Transverse colon (tissue), 4 donors: ENCODE measurements around the gene AFF1. TPM values are rescaled to one million over a fixed set of nuclear protein-coding genes. Genes with fewer than 3 reads are reported as not detected.

Experiments
- DNase-seq: peaks from one replicate; pipeline ENCODE4 v3.0.0-alpha.2; 2019
- H3K27ac ChIP-seq, 4 donors: fragments of 200-600 bp; sonication (generic); 2 replicates each; pipeline ENCODE4 v1.5.1; 2016 to 2018; ENCODE audit warnings: inconsistent platforms in 4 of 4
- H3K27me3 ChIP-seq: fragments of 200-600 bp; sonication (generic); 2 replicates; pipeline ENCODE4 v1.5.1; 2017; ENCODE audit warnings: inconsistent platforms
- H3K36me3 ChIP-seq, 4 donors: fragments of 200-600 bp; sonication (generic); 2 replicates each; pipeline ENCODE4 v1.5.1; 2017 to 2019; ENCODE audit warnings: inconsistent platforms in 4 of 4
- H3K4me1 ChIP-seq, 4 donors: fragments of 200-600 bp; sonication (generic); 2 replicates each; pipeline ENCODE4 v1.5.1; 2017 to 2020; ENCODE audit warnings: inconsistent platforms in 4 of 4
- H3K4me3 ChIP-seq, 4 donors: fragments of 200-600 bp; sonication (generic); 1 replicate in 1 of 4; 2 replicates in 3 of 4; pipeline versions ENCODE4 v1.5.1 to v1.6.1; 2017 to 2019; ENCODE audit warnings: inconsistent platforms in 4 of 4
- H3K9me3 ChIP-seq, 2 donors: fragments of 200-600 bp; sonication (generic); 2 replicates each; pipeline ENCODE4 v1.5.1; 2017 to 2019; ENCODE audit warnings: inconsistent platforms in 2 of 2
- CTCF ChIP-seq, 5 experiments: fragments of 200-600 bp in 3 of 5; fragments of 450-650 bp in 2 of 5; sonication (generic) in 3 of 5; IDR thresholded peaks; 1 replicate in 2 of 5; 2 replicates in 3 of 5; pipeline ENCODE4 v1.5.1; 2016 to 2017; ENCODE audit warnings: antibody characterized with exemption in 5 of 5, inconsistent platforms in 3 of 5, mild to moderate bottlenecking in 2 of 5, moderate library complexity in 1 of 5
- EP300 ChIP-seq: sonication (generic); formaldehyde crosslinking; IDR thresholded peaks from one replicate; pipeline ENCODE4 v1.6.1; 2017; ENCODE audit warnings: antibody characterized with exemption, low read depth
- POLR2A ChIP-seq: fragments of 450-650 bp; IDR thresholded peaks from one replicate; pipeline ENCODE4 v1.6.1; 2016; ENCODE audit warnings: antibody characterized with exemption, mild to moderate bottlenecking, moderate library complexity
- POLR2AphosphoS5 ChIP-seq, 3 donors: sonication (generic); formaldehyde crosslinking; IDR thresholded peaks; one replicate each; pipeline ENCODE4 v1.6.1; 2016; ENCODE audit warnings: antibody characterized with exemption in 3 of 3
- WGBS, 2 donors: methylation state at CpG; one replicate each; pipeline ENCODE4 v1.1.5; 2018; ENCODE audit warnings: low coverage in 1 of 2; 5-methylcytosine and 5-hydroxymethylcytosine counted together
- in situ Hi-C, 4 donors: fragments of 200-750 bp; cut with MboI; loops; one replicate each; pipeline versions ENCODE4 v1.15.0 to v1.15.1; 2017; ENCODE audit warnings: low sequenced_read_pairs in 3 of 4, low pct_ligation_motif_present in 1 of 4, low pct_unique_long_range_greater_than_20kb in 1 of 4
- intact Hi-C: fragments of 100-400 bp; cut with DNase I; formaldehyde crosslinking; loops from one replicate; pipeline ENCODE4 v1.15.1; 2023; ENCODE audit warnings: low total_unique reads
- total RNA-seq, 4 donors: library from RNA; depleted of rRNA; stranded (reverse); fragments of >200 nt; gene quantifications; one replicate each; pipeline ENCODE4 v1.1.0, GENCODE V29; 2016

The AFF1 gene
- total RNA-seq, 4 donors from 2014 or later, result 77.1 to 151 (median 97.0) TPM

DNA sequence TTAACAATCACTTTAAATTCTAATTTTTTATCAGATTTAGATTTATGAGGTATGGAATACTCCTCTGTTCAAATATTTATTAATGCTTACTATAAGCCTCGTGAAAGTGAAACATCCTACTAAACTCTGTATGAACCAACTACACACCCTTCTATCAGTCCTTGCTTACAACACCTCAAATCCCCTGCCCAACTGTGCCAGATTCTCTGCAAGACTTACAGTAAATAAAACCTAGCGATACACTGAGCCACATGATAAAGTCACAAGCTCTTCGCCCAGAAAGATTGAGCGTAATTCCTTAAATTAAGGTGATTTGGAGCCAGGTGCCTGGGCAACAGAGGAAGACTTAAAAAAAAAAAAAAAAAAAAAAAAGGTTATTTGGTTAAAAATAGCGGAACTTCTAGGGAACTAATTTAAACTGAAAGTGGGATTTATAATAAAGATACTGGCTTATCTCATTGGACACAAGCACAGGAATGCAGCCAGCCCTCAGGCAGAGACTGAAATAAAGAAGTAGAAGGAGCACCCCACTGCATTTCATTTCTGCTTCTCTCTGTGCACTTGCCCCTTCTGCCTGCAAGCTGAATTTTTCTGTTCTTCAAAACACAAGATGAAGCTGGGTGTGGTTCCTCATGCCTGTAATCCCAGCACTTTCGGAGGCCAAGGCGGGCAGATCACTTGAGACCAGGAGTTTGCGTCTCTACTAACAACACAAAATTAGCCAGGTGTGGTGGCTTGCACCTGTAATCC is 25.1 kb upstream of the AFF1 start:
- in situ Hi-C loops, result loop anchor here in 3 of 4 donors (25.0 kb wide), 1 partner anchor 328 kb away; no protein-coding TSS in a partner anchor
- no peak overlapping the region for H3K4me3 ChIP-seq
- 82 to 92% methylated on average over 8 of the region's 8 CpGs for WGBS, 2 donors
- no peak overlapping the region for H3K27ac ChIP-seq
- intact Hi-C loops, result no loop called here
- peaks cover 0 to 19% (median 0%) of the 10 kb centered on the region in 4 donors for H3K4me1 ChIP-seq
- H3K36me3 ChIP-seq, result no peaks in the 10 kb centered on the region
- H3K9me3 ChIP-seq, result no peaks in the 10 kb centered on the region
- DNase-seq, result no peak
- no peak for TF ChIP-seq POLR2AphosphoS5 (IDR thresholded peaks at IDR 0.05)
- no peak for TF ChIP-seq POLR2A
- H3K27me3 ChIP-seq, result no peaks in the 10 kb centered on the region

DNA sequence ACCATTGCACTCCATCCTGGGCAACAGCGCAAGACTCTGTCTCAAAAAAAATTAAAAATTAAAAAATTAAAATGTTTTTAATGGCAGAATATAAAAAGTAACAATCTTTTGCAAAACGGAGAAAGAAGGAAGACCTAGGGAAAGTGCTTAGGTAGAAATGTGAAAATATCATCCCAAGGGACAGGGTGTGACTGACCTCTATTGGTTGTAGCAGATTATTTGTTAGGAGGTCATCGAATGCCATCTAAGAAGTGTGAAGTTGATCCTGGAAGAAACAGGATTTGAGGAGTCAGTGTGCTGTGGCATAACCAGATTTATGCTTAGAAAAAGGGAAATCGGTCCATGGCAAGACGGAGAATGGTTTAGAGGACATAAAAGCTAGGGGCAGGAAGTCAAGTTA is 24.4 kb upstream of the AFF1 start:
- Histone ChIP-seq H3K9me3 (no peaks in the 10 kb centered on the region), H3K36me3 (no peaks in the 10 kb centered on the region), H3K4me1 (peaks cover 0 to 17% (median 0%) of the 10 kb centered on the region in 4 donors), H3K27ac (no peak overlapping the region), H3K4me3 (no peak overlapping the region), H3K27me3 (no peaks in the 10 kb centered on the region)
- in situ Hi-C loops (loop anchor here in 3 of 4 donors (25.0 kb wide), 1 partner anchor 327 kb away; no protein-coding TSS in a partner anchor), intact Hi-C loops (no loop called here)
- TF ChIP-seq POLR2A (no peak), CTCF (IDR thresholded peaks at IDR 0.05) (no peak)
- DNase-seq, result no peak
- WGBS, 2 donors, result 64 to 84% methylated on average over 4 to 5 of the region's 5 CpGs

DNA sequence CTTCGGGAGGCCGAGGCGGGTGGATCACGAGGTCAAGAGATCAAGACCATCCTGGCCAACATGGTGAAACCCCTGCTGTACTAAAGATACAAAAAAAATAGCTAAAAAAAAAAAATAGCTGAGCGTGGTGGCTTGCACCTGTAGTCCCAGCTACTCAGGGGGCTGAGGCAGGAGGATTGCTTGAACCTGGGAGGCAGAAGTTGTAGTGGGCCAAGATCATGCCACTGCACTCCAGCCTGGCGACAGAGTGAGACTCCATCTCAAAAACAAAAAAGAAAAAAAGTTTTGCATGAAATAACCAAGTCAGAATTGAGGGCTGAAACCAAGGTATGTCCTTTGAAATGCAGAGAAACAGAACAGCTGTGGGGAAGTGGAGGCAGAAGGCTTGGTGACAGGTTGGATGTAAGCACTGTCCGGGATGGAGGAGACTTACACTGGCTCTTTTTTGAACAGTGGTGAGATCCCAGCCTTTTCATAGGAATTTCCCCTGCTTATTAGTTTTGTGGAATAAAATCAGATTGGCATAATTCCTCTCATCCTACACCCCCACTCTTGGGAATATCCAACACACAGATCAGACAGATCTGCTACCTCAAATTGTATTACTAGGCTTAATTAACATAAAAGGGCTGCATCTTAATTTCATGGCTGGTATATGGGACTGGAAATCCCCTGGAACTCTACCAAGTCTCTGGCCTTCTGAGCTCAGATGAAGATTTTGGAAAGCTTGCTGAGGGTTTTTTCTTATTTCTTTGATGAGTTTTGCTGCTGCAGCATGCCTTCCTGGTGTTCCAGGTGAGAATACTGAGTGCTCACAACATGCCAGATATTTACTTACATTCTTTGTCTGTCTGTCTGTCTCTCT is 23.8 kb upstream of the AFF1 start:
- no peak for TF ChIP-seq POLR2A
- TF ChIP-seq CTCF (IDR thresholded peaks at IDR 0.05), result no peak
- no peak for TF ChIP-seq EP300
- no peak for TF ChIP-seq POLR2AphosphoS5 (IDR thresholded peaks at IDR 0.05)
- DNase-seq, result no peak
- Histone ChIP-seq H3K9me3 (no peaks in the 10 kb centered on the region), H3K4me3 (no peak overlapping the region), H3K27ac (no peak overlapping the region), H3K36me3 (no peaks in the 10 kb centered on the region), H3K4me1 (peaks cover 0 to 17% (median 0%) of the 10 kb centered on the region in 4 donors), H3K27me3 (no peaks in the 10 kb centered on the region)
- intact Hi-C loops, result no loop called here
- 89 to 91% methylated on average over 1 to 7 of the region's 7 CpGs for WGBS, 2 donors
- in situ Hi-C loops, result loop anchor here in 3 of 4 donors (25.0 kb wide), 1 partner anchor 326 kb away; no protein-coding TSS in a partner anchor

- intact Hi-C loops (no loop called here), in situ Hi-C loops (loop anchor here in 3 of 4 donors (25.0 kb wide), 1 partner anchor 321 kb away; no protein-coding TSS in a partner anchor)
- Histone ChIP-seq H3K4me3 (no peak overlapping the region), H3K36me3 (no peaks in the 10 kb centered on the region), H3K27me3 (no peaks in the 10 kb centered on the region), H3K9me3 (no peaks in the 10 kb centered on the region), H3K27ac (no peak overlapping the region), H3K4me1 (peaks cover 0 to 4% (median 0%) of the 10 kb centered on the region in 4 donors)
- TF ChIP-seq CTCF (IDR thresholded peaks at IDR 0.05) (no peak), POLR2AphosphoS5 (IDR thresholded peaks at IDR 0.05) (no peak), POLR2A (no peak), EP300 (no peak)
- no peak for DNase-seq
- 0% methylated on average over 1 of the region's 1 CpG; no CpG with 5 or more reads in 1 of the 2 donors for WGBS, 2 donors
These were observed 18.4 kb upstream of the AFF1 start for GRCh38 chr4:86916392-86916791.
